CD4-positive, alpha-beta T cell (primary cell): ENCODE results near the gene PTPRD. TPM values are rescaled to one million over a fixed set of nuclear protein-coding genes. Genes with fewer than 3 reads are reported as not detected.

ENCODE experiments used
- ATAC-seq: fragments of 200-7000 bp; cut with Tn5 transposase; one replicate; pipeline ENCODE4 v1.10.0; 2022; ENCODE audit warnings: mild to moderate bottlenecking; ENCODE audit not compliant: poor library complexity
- CTCF ChIA-PET: fragments of 350-600 bp; sonication (Branson Sonifier 250); formaldehyde crosslinking; loops from one replicate; lab custom pipeline; 2021; ENCODE audit warnings: antibody characterized with exemption, inconsistent platforms; lab: Charles Lee
- POLR2A ChIA-PET: fragments of 350-600 bp; sonication (Branson Sonifier 250); formaldehyde crosslinking; loops from one replicate; lab custom pipeline; 2021; ENCODE audit warnings: antibody characterized with exemption, inconsistent platforms; lab: Charles Lee
- DNase-seq, 14 experiments: peaks; one replicate each; pipeline ENCODE4 v3.0.0-alpha.2; 2013 to 2020; ENCODE audit warnings: mixed read lengths in 2 of 14
- H3K27ac ChIP-seq, 2 donors: one replicate each; pipeline versions ENCODE4 v1.5.1 to v1.7.0; 2013; ENCODE audit warnings: low read length in 2 of 2, low read depth in 1 of 2, mild to moderate bottlenecking in 1 of 2
- H3K27me3 ChIP-seq, 2 experiments: 1 replicate in 1 of 2; 2 replicates in 1 of 2; pipeline versions ENCODE4 v1.6.1 to v1.7.0; 2013; ENCODE audit warnings: low read length in 2 of 2, control low read depth in 1 of 2, mild to moderate bottlenecking in 1 of 2, moderate library complexity in 1 of 2; ENCODE audit not compliant: insufficient read depth in 2 of 2, control insufficient read depth in 1 of 2
- H3K36me3 ChIP-seq: one replicate; pipeline ENCODE4 v1.6.1; 2013; ENCODE audit warnings: low read length, control low read depth; ENCODE audit not compliant: insufficient read depth
- H3K4me1 ChIP-seq: one replicate; pipeline ENCODE4 v1.6.1; 2013; ENCODE audit warnings: low read length, control low read depth; ENCODE audit not compliant: insufficient read depth
- H3K4me3 ChIP-seq: one replicate; pipeline ENCODE4 v1.5.1; 2013; ENCODE audit warnings: mild to moderate bottlenecking, low read length, moderate library complexity
- H3K9me3 ChIP-seq, 2 experiments: 1 replicate in 1 of 2; 2 replicates in 1 of 2; pipeline versions ENCODE4 v1.6.1 to v1.7.0; 2013; ENCODE audit warnings: low read length in 2 of 2, mild to moderate bottlenecking in 2 of 2, control low read depth in 1 of 2, moderate library complexity in 1 of 2; ENCODE audit not compliant: control insufficient read depth in 1 of 2, insufficient read depth in 1 of 2
- H3K27ac Mint-ChIP-seq: one replicate; pipeline ENCODE4 v1.8.0; 2020; ENCODE audit warnings: mixed read lengths
- H3K27me3 Mint-ChIP-seq: one replicate; pipeline ENCODE4 v1.8.0; 2021; ENCODE audit warnings: mixed read lengths
- H3K36me3 Mint-ChIP-seq: one replicate; pipeline ENCODE4 v1.8.0; 2021; ENCODE audit warnings: low read depth, mixed read lengths
- H3K4me1 Mint-ChIP-seq: one replicate; pipeline ENCODE4 v1.8.0; 2021; ENCODE audit warnings: low read depth, mixed read lengths
- H3K4me3 Mint-ChIP-seq: one replicate; pipeline ENCODE4 v1.8.0; 2020; ENCODE audit warnings: mild to moderate bottlenecking, mixed read lengths
- H3K9me3 Mint-ChIP-seq: one replicate; pipeline ENCODE4 v1.8.0; 2020; ENCODE audit warnings: mixed read lengths
- intact Hi-C, 2 experiments: fragments of 100-400 bp; cut with DNase I in 1 of 2; cut with micrococcal nuclease in 1 of 2; formaldehyde crosslinking; loops; one replicate each; pipeline versions ENCODE4 v1.15.1 to v1.9.0; 2023 to 2025; cut with DNase I, micrococcal nuclease
- total RNA-seq, 174 experiments: library from RNA in 2 of 174; stranded (reverse) in 2 of 174; gene quantifications; one replicate each; pipeline ENCODE4 v1.2.3 and lab custom pipeline; 2021 to 2026
- TF ChIP-seq, protein P1 (sequence below): fragments of 200-600 bp; IDR thresholded peaks from one replicate; pipeline ENCODE4 v1.8.0; 2022; ENCODE audit warnings: antibody characterized with exemption, mild to moderate bottlenecking

Gene PTPRD
- total RNA-seq, 2 experiments from 2014 or later, result not detected

GRCh38 chr9:8812888-8813287 lies 1799.9 kb downstream of the PTPRD start:
- Histone ChIP-seq H3K4me1 (no peaks in the 10 kb centered on the region), H3K9me3 (no peaks in the 10 kb centered on the region), H3K27ac (no peak overlapping the region), H3K27me3 (no peaks in the 10 kb centered on the region), H3K36me3 (no peaks in the 10 kb centered on the region), H3K4me3 (no peak overlapping the region)
- Mint-ChIP-seq H3K9me3 (no peaks in the 10 kb centered on the region), H3K4me1 (no peaks in the 10 kb centered on the region), H3K27me3 (no peaks in the 10 kb centered on the region), H3K4me3 (no peak overlapping the region), H3K27ac (no peak overlapping the region), H3K36me3 (no peaks in the 10 kb centered on the region)
- ATAC-seq (no peak), DNase-seq (no peak)
- ChIA-PET POLR2A (no interaction called here), CTCF (no interaction called here)
- TF ChIP-seq, protein P1, sequence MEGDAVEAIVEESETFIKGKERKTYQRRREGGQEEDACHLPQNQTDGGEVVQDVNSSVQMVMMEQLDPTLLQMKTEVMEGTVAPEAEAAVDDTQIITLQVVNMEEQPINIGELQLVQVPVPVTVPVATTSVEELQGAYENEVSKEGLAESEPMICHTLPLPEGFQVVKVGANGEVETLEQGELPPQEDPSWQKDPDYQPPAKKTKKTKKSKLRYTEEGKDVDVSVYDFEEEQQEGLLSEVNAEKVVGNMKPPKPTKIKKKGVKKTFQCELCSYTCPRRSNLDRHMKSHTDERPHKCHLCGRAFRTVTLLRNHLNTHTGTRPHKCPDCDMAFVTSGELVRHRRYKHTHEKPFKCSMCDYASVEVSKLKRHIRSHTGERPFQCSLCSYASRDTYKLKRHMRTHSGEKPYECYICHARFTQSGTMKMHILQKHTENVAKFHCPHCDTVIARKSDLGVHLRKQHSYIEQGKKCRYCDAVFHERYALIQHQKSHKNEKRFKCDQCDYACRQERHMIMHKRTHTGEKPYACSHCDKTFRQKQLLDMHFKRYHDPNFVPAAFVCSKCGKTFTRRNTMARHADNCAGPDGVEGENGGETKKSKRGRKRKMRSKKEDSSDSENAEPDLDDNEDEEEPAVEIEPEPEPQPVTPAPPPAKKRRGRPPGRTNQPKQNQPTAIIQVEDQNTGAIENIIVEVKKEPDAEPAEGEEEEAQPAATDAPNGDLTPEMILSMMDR, result no peak
- intact Hi-C loops, result no loop called here

DNA sequence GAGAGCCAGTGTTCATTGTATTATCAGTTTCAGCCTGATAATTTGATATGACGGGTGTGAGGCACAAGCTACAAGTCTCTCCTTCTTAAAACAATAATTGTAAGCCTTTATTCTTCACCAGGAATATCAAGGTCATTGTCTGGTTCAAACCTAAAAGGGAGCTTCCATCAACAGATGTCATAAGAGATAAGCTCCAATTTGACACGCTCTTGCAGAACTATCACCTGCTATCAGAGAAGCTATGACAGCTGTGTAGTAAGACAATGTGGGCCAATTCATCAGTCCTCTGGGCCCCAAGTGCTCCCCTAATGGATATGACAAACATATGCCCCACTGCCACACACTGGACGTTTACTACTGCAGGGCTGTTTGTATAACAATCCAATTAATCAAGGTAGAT lies 1803.1 kb downstream of the PTPRD start:
- no peaks in the 10 kb centered on the region for H3K4me1 Mint-ChIP-seq
- intact Hi-C loops, result no loop called here
- CTCF ChIA-PET, result no interaction called here
- Histone ChIP-seq H3K9me3 (no peaks in the 10 kb centered on the region), H3K36me3 (no peaks in the 10 kb centered on the region), H3K4me1 (no peaks in the 10 kb centered on the region), H3K4me3 (no peak overlapping the region), H3K27ac (no peak overlapping the region), H3K27me3 (no peaks in the 10 kb centered on the region)
- POLR2A ChIA-PET, result no interaction called here
- H3K36me3 Mint-ChIP-seq, result no peaks in the 10 kb centered on the region
- no peaks in the 10 kb centered on the region for H3K9me3 Mint-ChIP-seq
- TF ChIP-seq, protein P1, result no peak
- H3K4me3 Mint-ChIP-seq, result no peak overlapping the region
- no peaks in the 10 kb centered on the region for H3K27me3 Mint-ChIP-seq
- no peak overlapping the region for H3K27ac Mint-ChIP-seq
- ATAC-seq (no peak), DNase-seq (no peak)

- Mint-ChIP-seq H3K4me3 (no peak overlapping the region), H3K36me3 (no peaks in the 10 kb centered on the region), H3K27ac (no peak overlapping the region), H3K27me3 (no peaks in the 10 kb centered on the region), H3K4me1 (no peaks in the 10 kb centered on the region), H3K9me3 (no peaks in the 10 kb centered on the region)
- intact Hi-C loops, result no loop called here
- TF ChIP-seq, protein P1, result no peak
- no peak for DNase-seq
- Histone ChIP-seq H3K36me3 (no peaks in the 10 kb centered on the region), H3K27me3 (no peaks in the 10 kb centered on the region), H3K4me1 (no peaks in the 10 kb centered on the region), H3K9me3 (no peaks in the 10 kb centered on the region), H3K4me3 (no peak overlapping the region), H3K27ac (no peak overlapping the region)
- ChIA-PET POLR2A (no interaction called here), CTCF (no interaction called here)
- ATAC-seq, result no peak
Measured at GRCh38 chr9:8806150-8806549, 1806.7 kb downstream of the PTPRD start.
